KOPT-K1 (cell line): ENCODE measurements around the gene PDCD11.
"Not testable (repeated sequence)": the region's sequence is repeated elsewhere in the genome, so short reads cannot be mapped to it uniquely, and the experiment has no call there.

Experiments
- H3K27ac ChIP-seq: fragments of 200-600 bp; sonication (generic); 2 replicates; pipeline ENCODE4 v1.5.1; 2016; ENCODE audit warnings: antibody characterized with exemption, mild to moderate bottlenecking, low read depth, low read length; ENCODE audit not compliant: poor library complexity, severe bottlenecking
- H3K36me3 ChIP-seq: fragments of 200-600 bp; sonication (generic); 2 replicates; pipeline ENCODE4 v1.5.1; 2017; ENCODE audit warnings: antibody characterized with exemption, mild to moderate bottlenecking, low read length, moderate library complexity; ENCODE audit not compliant: insufficient read depth
- H3K9me3 ChIP-seq: fragments of 200-600 bp; sonication (generic); 2 replicates; pipeline ENCODE4 v1.5.1; 2017; ENCODE audit warnings: antibody characterized with exemption, low read length, mild to moderate bottlenecking; ENCODE audit not compliant: insufficient read depth, poor library complexity, severe bottlenecking

Gene PDCD11, protein sequence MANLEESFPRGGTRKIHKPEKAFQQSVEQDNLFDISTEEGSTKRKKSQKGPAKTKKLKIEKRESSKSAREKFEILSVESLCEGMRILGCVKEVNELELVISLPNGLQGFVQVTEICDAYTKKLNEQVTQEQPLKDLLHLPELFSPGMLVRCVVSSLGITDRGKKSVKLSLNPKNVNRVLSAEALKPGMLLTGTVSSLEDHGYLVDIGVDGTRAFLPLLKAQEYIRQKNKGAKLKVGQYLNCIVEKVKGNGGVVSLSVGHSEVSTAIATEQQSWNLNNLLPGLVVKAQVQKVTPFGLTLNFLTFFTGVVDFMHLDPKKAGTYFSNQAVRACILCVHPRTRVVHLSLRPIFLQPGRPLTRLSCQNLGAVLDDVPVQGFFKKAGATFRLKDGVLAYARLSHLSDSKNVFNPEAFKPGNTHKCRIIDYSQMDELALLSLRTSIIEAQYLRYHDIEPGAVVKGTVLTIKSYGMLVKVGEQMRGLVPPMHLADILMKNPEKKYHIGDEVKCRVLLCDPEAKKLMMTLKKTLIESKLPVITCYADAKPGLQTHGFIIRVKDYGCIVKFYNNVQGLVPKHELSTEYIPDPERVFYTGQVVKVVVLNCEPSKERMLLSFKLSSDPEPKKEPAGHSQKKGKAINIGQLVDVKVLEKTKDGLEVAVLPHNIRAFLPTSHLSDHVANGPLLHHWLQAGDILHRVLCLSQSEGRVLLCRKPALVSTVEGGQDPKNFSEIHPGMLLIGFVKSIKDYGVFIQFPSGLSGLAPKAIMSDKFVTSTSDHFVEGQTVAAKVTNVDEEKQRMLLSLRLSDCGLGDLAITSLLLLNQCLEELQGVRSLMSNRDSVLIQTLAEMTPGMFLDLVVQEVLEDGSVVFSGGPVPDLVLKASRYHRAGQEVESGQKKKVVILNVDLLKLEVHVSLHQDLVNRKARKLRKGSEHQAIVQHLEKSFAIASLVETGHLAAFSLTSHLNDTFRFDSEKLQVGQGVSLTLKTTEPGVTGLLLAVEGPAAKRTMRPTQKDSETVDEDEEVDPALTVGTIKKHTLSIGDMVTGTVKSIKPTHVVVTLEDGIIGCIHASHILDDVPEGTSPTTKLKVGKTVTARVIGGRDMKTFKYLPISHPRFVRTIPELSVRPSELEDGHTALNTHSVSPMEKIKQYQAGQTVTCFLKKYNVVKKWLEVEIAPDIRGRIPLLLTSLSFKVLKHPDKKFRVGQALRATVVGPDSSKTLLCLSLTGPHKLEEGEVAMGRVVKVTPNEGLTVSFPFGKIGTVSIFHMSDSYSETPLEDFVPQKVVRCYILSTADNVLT (N-terminal part only)

DNA sequence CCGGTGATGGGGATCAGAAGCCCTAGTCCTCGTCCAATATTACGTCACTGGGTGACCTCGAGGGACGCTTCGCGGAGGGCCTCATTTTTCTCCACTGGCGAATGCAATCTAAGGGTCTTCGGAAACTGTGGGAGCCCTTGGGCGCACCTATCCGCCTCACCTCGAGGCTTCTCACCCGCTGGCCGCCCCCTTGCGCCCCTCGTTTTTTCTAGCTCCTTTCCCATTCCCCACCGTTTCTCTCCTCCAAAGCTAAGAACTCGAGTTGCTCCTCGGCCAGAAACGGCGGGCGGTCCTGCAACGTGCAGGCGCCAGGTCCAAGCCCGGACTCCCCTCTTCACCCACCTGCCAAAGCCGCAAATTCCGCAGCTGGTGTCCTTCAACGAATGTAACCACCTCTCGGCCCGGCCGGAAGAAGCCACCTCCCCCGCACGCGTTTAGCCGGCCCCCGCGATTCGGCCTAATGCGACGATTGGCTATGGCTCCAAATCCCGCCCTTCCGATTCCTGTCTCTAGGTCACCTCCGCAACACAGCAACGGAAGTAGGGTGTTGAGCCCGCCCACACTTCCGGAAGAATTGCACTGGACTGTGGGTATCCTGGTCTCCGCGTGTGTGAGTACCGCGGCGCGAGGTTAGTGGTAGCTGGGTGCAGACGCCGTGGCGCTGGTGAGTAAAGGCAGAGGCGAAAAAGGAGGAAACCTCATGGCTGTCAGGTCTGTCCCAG lies at the start of gene PDCD11, which contains the start of gene ATP5MK:
Gene PDCD11, plus strand, starts transcription at position 560 of the 722 bp plus-strand sequence. CDS start 1,801 bp downstream, outside the sequence.
Gene ATP5MK, minus strand, starts transcription at position 409 of the 722 bp plus-strand sequence. CDS start 4,018 bp downstream, outside the sequence.
- Histone ChIP-seq H3K27ac (peak within 1 kb of the TSS; percentile 71), H3K36me3 (peaks cover 62% of the 10 kb centered on the region)

DNA sequence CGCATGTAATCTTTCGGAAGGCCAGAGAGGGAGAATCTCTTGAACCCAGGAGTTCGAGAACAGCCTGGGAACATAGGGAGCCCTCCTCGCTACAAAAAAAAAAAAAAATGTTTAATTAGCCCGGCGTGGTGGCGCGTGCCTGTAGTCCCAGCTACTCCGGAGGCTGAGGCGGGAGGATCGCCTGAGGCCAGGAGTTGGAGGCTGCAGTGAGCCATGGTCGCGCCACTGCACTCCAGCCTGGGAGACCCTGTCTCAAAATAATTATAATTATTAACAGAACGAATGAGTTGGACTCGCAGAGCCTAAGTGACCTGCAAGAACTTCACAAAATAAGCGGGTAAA lies 46.3 kb upstream of the PDCD11 start:
- Histone ChIP-seq H3K36me3 (peaks cover 35% of the 10 kb centered on the region), H3K27ac (peak overlapping the region; percentile 76), H3K9me3 (no peaks in the 10 kb centered on the region)

More for the DNA sequence above, at the start of gene PDCD11, which contains the start of gene ATP5MK:
- H3K9me3 ChIP-seq = no peaks in the 10 kb centered on the region

DNA sequence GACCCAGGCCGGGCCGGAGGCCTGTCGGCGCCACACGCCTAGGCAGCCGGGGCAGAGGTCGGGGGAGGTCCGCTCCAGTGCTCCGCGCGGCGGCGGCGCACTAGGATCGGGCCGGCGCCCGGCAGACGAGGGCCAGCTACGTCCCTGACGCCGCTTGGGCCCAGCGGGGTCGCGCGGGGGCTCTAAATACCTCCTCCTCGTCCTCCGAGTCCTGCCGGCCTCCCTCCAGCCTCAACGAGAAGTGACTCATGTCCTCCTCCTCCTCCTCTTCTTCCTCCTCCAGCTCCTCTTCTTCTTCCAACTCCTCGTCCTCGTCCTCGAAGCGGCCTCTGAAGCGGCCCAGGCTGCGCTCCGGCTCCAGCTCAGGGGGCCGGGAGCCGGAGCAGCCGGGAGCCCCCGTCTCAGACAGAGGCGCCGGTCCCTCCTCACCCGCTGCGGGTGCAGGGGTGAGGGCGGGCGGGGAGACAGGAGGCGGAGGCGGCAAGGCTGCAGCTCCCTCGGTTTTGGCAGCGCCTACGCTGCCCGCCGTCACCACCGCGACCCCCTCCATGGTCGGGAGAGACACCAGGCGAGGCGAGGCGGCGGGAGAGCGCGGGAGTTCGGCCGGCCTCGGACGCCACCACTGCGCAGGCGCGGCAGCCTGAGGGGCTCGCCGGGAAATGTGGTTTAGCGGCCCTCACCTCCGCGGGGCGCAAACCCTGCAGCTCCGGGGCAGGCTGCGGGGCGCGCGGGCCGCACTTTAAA lies 45.7 kb upstream of the PDCD11 start, which contains the start of gene PCGF6:
Gene PCGF6, minus strand, starts transcription at position 624 of the 744 bp plus-strand sequence. Its CDS starts 74 bp downstream, at position 550.
- peak within 1 kb of the TSS; percentile 76 for H3K27ac ChIP-seq
- H3K36me3 ChIP-seq = peaks cover 30% of the 10 kb centered on the region
- H3K9me3 ChIP-seq = no peaks in the 10 kb centered on the region

DNA sequence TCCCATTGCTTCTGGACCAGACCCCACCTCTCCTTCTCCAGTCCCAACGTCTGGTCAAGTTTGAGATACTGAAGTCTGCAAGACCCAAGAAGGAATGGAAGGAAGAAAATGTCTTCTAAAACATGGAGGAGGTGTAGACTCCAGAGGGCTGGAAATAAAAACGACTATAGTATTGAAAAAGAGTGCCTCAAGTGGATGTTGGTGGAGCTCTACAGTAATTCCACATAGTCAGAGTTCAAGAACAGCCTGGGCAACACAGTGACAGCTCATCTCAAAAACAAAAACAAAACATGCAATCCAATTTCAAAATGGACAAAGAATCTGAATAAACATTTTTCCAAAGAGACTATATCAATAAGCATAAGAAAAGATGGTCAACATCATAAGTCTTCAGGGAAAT lies 43.1 kb upstream of the PDCD11 start:
- Histone ChIP-seq H3K9me3 (no peaks in the 10 kb centered on the region), H3K27ac (no peak overlapping the region), H3K36me3 (peaks cover 9% of the 10 kb centered on the region)

DNA sequence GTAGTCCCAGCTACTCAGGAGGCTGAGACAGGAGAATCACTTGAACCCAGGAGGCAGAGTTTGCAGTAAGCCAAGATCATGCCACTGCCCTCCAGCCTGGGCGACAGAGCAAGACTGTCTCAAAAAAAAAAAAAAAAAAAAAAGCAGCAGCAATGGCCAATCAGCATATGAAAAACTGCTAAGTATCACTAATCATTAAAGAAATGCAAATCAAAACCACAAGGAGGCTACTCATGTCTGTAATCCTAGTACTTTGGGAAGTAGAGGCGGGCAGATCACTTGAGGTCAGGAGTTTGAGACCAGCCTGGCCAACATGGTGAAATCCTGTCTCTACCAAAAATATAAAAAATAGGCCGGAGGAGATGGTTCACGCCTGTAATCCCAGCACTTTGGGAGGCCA lies 41.9 kb upstream of the PDCD11 start:
- H3K27ac ChIP-seq, H3K9me3 ChIP-seq, H3K36me3 ChIP-seq: not testable (repeated sequence)

DNA sequence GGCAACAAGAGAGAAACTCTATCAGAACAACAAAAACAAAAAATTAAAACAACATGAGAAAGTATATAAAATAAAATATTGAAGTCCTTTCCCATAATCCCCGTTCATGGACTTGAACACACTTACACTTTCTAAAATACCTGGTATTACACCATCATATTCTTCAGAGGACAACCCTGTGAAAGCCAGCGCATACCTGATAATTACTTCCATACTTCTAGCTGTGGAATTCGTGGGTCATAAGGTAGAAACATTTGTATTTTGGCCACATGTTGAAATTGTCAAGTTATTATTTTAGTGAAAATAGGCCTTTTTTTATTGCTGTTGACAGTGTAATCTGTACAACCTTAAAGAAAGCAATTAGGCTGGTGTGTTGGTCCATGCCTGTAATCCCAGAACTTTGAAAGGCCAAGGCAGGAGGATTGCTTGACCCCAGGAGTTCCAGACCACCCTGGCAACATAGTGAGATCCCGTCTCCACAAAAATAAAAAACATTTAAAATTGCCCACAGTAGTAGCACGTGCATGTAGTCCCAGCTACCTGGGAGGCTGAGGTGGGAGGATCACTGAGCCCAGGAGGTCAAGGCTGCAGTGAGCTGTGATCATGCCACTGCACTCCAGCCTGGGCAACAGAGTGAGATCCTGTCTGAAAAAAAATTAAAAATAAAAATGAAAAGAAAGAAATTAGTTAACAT lies 40.4 kb upstream of the PDCD11 start:
- Histone ChIP-seq H3K9me3 (no peaks in the 10 kb centered on the region), H3K27ac (no peak overlapping the region), H3K36me3 (no peaks in the 10 kb centered on the region)

DNA sequence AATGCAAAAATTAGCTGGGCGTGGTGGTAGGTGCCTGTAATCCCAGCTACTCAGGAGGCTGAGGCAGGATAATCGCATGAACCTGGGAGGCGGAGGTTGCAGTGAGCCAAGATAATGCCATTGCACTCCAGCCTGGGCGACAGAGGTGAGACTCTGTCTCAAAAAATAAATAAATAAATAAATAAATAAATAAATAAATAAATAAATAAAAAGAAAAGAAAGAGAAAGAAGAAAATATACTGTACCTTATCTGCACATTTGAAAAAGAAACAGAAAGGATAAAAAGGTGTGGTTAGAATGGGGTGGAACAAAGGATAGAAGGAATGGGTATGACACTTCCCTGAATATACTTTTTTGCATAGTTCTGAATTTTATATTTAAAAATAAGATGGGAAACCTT lies 36.9 kb upstream of the PDCD11 start:
- not testable (repeated sequence) for H3K27ac ChIP-seq, H3K9me3 ChIP-seq, H3K36me3 ChIP-seq

DNA sequence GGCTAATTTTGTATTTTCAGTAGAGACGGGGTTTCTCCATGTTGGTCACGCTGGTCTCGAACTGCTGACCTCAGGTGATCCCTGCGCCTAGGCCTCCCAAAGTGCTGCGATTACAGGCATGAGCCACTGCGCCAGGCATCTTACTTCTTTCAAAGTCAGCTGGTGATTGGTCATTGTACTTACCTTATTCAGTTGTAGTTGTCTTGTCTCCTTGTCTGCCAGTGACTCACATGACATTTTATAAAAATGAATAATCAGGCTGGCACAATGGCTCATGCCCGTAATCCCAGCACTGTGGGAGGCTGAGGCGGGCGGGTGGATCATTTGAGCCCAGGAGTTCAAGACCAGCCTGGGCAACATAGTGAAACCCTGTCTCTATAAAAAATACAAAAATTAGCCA lies 35.6 kb upstream of the PDCD11 start:
- H3K9me3 ChIP-seq, H3K36me3 ChIP-seq, H3K27ac ChIP-seq: not testable (repeated sequence)

DNA sequence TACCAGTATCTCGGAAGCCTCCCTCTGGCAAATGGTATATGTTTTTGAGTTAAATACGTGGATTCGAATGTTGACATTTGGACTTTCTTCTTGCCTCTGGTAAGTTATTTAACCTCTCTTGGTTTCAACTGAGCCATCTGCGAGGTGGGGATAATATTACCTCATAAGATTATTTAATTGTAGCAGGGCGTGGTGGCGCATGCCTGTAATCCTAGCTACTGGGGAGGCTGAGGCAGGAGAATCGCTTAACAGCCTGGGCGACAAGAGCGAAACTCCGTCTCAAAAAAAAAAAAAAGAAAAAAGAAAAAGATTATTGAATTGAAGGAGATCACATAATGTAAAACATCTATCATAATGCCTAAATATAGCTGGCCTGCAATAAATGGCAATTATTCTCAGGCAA lies 29.0 kb upstream of the PDCD11 start:
- Histone ChIP-seq H3K27ac (peak overlapping the region; percentile 77), H3K36me3 (0 out of 2 replicates have a peak, but pooled peaks cover 6% of the 10 kb centered on the region), H3K9me3 (no peaks in the 10 kb centered on the region)

DNA sequence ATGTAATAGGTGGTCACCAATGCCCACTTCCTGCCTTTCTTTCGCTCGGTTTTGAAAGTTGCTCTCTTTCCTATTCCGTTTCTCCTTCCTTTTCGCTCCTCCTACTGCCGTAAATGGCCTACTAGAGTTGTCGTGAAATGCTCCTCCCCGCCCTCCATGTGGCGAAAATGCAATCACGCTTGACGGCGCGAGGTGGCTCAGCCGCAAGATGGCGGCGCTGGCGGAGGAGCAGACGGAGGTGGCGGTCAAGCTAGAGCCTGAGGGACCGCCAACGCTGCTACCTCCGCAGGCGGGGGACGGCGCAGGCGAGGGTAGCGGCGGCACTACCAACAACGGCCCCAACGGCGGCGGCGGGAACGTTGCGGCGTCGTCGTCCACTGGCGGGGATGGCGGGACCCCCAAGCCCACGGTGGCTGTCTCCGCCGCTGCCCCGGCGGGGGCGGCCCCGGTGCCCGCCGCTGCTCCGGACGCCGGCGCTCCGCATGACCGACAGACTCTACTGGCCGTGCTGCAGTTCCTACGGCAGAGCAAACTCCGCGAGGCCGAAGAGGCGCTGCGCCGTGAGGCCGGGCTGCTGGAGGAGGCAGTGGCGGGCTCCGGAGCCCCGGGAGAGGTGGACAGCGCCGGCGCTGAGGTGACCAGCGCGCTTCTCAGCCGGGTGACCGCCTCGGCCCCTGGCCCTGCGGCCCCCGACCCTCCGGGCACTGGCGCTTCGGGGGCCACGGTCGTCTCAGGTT lies 28.5 kb upstream of the PDCD11 start, which contains the start of gene TAF5:
Gene TAF5, plus strand, starts transcription at position 195 of the 737 bp plus-strand sequence. Its CDS starts 14 bp downstream, at position 209.
- peaks cover 6% of the 10 kb centered on the region; the same call in 1 of the 2 replicates for H3K36me3 ChIP-seq
- H3K27ac ChIP-seq = peak within 1 kb of the TSS; percentile 77
- H3K9me3 ChIP-seq = no peaks in the 10 kb centered on the region

DNA sequence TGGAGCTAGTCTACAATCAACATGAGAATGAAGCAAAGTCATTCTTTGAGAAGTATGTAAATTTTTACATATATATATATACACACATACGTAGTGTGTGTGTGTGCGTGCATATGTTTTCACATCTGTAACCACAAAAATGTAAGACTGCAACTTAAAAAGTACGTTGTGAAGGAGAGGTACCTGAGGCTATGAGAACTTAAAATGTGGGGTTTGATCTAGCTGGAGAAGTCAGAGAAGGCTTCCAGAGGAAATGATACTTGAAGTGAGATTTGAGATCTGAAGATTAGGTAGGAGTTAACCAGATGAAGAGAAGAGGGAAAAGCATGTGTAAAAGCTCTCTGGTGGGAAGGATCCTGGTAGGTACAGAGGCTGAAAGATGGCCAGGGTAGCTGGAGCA lies 22.9 kb upstream of the PDCD11 start:
- Histone ChIP-seq H3K36me3 (peaks cover 59% of the 10 kb centered on the region), H3K27ac (no peak overlapping the region), H3K9me3 (no peaks in the 10 kb centered on the region)

DNA sequence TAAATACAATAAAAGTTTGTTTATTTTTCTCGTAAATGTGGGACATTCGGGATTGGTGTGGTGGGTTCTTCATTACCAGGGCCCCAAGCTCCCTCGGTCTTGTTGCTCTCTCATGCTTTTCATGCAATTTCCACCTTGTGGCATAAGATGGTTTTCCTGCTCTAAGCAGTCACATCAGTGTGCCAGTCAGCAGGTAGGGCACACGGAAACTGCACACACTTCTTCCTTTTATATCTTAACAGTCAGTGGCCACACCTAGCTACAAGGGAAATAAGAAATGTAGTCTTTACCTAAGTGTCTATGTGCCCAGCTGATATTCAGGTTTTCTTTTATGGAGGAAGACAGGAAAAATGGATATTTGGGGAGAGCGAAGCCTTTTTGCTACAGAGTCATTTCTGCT lies 22.2 kb upstream of the PDCD11 start:
- Histone ChIP-seq H3K9me3 (no peaks in the 10 kb centered on the region), H3K36me3 (peaks cover 66% of the 10 kb centered on the region), H3K27ac (no peak overlapping the region)
